ENCODE measurements around the gene SPAG9.
"Not testable (repeated sequence)": the region's sequence is repeated elsewhere in the genome, so short reads cannot be mapped to it uniquely, and the experiment has no call there.

SPAG9 gene

DNA sequence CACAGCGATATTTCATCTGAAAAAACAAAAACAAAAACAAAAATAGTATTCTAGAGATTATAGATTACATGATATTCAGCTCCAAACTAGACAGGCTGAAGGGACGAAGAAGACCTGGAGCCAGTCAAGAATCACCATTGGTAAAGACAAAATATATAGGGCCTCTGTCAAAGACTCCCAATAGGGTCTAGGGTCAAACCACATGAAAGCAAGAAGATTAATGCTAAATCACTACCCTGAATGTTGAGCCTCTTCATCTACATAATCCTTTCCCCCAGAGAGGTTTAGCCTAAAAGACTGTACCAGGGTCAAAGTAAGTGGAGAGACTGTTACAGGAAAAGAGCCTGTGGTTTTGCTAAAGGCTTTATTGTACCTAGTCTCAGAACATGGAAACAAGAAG is 21.9 kb upstream of the SPAG9 start:
- no peak for DNase-seq (ENCODE audit: low spot score)

DNA sequence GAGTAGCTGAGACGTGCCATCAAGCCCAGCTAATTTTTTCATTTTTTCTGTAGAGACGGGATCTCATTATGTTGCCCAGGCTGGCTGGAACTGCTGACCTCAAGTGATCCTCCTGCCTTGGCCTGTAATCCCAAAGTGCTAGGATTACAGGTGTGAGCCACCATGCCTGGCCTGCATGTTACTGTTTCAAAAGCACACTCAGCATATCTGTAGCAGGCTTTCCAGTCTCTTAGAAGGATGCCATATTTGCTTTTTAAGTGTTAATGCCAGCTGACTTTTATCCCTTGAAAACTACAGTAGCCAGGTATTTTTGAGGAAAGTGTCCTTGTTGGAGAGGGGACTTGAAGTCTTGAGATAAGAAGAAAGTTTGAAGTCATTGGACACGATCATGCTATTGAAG is 15.3 kb upstream of the SPAG9 start:
- DNase-seq (ENCODE audit: low spot score): no peak

DNA sequence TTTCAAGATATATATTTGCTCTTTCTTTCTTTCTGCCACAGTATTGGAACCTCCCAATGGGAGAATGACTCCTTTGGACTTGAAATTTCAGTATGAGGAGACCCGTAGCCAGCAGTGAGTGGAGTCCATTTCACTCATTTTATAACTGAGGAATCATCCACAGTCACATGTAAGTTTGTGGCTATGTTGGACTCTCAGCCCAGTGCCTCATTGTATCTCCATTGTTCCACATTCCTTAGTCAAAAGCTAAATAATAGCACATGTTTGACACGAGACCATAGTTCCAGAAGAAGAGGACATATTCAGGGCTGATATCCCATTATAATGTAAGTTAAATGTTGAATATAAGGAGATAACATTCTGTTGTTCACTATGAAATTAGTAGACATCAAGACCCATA is 12.7 kb upstream of the SPAG9 start:
- no peak for DNase-seq (ENCODE audit: low spot score)

DNA sequence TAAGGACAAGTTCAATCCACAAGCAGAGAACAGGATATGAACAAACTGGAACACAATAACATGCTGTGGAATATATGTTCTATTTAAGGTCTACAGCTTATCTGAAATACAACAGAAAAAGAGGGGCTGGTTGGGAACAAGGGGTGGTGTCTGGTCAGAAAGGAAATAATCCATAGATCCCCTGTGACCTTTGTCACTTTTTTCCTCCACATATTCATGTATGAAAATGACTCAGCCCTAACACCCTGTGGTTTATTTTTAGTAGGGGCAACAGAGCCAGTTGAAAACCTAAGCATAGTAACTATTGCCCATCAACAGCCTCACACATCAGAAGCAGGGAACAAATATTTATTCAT is 12.3 kb upstream of the SPAG9 start:
- DNase-seq (ENCODE audit: low spot score): no peak

DNA sequence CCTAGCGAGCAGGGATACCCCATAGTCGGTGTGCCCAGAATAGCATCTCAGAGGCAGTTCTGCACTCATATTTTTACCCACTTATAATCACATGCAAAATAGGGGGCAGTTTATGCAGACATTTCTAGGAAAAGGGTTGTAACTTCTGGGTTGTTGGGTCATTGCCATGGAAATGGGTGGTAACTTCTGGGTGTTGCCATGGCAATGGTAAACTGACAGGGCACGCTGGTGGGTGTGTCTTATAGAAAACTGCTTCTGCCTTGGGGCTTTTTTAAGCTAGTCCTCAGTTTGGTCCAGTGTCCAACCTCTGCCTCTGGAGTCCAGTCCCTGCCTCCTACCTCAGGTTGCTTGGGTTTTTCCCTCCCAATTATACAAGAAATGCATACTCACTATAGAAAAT is 7.4 kb upstream of the SPAG9 start:
- no peak for DNase-seq (ENCODE audit: low spot score)

DNA sequence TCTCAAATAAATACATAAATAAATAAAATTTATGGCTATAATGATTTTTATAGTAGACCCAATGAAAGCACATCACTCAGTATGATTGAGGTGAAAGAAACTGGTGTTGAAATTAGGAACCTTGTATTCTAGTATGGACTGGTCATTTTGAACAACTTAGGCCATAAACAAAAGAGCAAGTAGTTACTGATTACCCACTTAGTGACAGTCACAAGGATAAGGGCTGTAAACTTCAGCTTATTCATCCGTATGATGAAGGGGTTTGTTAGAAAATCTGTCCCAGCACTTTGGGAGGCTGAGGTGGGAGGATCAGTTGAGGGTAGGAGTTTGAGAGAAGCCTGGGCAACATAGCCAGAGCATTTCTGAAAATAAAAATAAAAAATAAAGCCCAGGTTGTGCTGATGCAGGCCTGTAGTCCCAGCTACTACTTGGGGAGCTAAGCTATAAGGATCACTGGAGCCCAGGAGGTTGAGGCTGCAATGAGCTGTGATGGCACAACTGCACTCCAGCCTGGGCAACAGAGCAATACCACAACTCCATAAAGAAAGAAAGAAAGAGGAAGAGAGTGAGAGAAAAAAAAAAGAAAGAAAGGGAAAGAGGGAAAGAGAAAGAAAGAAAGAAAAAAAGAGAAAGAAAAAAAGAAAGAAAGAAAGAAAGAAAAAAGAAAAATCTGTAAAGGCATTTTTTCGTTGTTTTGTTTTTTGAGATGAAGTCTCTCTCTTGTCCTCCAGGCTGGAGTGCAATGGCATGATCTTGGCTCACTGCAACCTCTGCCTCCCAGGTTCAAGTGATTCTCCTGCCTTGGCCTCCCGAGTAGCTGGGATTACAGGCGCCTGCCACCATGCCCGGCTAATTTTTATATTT is 4.2 kb upstream of the SPAG9 start:
- DNase-seq (ENCODE audit: low spot score): no peak

DNA sequence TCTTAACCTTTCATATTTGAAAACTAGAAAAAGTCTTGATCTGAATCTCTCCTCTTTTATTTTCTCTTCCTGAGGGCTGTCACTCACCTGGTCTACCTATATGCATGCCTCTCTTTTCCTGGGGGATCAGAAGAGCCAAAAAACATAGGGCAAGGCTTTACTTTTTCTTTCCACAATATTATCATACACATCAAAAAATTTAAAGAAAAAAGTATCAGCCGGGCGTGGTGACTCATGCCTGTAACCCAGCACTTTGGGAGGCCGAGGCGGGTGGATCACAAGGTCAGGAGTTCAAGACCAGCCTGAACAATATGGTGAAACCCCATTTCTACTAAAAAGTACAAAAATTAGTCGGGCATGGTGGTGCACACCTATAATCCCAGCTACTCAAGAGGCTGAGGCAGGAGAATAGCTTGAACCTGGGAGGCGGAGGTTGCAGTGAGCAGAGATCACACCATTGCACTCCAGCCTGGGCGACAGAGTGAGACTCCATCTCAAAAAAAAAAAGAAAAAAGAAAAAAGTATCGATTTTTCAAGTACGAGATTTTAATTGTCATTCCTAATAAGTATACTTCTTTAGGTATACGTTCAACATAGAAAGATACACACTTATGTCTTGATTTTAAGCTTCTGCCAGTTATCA is 1.9 kb upstream of the SPAG9 start:
- DNase-seq (ENCODE audit: low spot score): not testable (repeated sequence)

DNA sequence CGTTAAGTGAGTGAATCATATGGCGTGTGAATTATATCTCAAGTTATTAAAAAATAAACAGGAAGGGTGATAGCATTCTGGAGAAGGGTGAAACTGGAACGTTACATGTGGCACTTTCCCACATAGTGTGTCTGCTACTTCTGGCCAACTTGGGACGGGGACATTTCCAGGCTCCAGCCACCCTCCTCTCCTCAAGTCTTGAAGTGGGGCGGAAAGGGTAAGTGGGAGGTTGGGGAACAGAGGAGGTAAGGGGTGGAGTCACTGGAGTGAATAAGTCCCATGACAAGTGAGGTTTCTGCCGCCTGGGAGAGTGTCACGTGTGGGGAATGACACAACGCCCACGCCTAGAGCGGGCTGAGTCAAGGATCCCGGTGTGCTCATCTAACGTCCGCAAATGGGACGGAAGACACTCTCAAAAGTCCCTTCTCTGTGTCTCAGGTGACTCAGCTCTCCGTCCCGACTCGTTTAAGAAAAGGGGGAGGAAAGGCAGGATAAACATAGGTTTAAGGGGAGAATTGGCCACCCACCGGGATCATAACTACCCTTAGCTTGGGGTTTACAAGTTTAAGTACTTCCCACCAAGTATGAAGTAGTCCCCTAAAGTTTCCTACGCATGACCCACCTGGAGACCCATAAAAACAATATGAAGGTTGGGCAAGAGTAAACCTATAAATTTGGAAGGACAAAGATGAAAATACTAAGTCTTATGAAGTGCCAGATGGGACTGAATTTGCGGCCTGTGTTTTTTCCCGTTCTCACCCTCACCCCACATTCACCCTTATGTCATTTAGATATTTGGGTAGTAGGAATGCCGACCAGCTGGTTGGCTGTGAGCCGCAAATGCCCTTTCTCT is 1.2 kb upstream of the SPAG9 start:
- peak; percentile 87 for DNase-seq (ENCODE audit: low spot score)

DNA sequence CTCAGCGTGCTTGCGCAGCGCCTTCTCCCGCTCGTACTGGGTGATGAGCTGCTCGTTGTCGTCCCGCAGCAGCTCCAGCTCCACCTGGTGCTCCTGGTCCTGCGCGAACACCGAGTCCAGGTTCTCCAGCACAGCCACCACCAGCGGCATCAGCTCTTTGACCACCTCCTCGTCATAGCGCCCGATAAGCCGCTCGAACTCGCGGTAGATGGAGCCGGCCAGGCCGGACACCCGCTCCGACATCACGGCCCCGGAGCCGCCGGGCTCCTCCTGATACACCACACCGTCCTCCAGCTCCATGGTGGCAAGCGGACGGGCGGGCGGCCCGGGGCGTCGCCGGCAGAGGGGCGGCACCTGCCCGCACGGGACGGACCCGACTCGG is 320 bp downstream of the SPAG9 start:
- DNase-seq (ENCODE audit: low spot score): peak; percentile 43

DNA sequence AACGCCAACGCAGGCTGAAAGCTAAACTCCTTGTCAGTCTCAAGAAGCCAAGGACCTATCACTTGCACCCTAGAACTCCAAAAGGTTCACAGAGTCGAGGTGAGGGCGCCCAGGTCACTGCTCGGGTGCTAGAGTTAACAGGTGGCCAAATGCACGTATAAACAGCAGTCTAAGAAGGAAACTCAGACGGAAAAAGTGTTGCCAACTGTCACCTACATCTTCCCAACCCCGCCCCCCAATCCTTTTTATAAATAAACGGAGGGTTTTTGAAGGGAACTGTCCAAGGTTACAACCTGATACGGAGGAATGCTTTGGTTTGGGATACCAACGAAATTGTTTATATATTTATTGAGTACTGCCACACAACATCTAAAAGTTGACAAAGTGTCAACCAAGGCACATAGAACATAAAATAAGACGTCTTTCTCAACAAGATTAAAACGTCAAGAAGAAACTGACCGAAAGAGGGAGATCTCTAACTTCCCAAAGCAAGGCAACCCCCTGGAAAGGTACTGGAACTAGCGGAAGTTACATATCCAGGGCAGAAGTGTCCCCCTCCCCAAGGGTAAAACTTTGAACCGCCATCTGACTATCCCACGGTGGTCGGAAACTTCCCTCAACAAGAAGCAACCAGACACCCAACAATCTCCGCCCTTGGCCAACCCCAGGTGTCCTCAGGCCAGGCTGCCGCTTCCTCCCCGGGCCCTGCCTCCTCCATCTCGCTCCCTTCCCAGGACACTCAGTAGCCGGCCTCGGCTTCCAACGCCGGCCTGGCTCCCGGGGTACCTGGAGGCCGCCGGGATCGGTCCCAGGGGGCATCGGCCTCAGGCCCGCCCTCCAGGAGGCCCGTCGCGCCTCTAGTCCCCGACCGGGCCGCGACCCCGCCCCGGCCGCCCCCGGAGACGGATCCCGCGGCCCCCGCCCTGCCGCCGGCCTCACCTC is 982 bp downstream of the SPAG9 start:
- DNase-seq (ENCODE audit: low spot score): peak; percentile 35

DNA sequence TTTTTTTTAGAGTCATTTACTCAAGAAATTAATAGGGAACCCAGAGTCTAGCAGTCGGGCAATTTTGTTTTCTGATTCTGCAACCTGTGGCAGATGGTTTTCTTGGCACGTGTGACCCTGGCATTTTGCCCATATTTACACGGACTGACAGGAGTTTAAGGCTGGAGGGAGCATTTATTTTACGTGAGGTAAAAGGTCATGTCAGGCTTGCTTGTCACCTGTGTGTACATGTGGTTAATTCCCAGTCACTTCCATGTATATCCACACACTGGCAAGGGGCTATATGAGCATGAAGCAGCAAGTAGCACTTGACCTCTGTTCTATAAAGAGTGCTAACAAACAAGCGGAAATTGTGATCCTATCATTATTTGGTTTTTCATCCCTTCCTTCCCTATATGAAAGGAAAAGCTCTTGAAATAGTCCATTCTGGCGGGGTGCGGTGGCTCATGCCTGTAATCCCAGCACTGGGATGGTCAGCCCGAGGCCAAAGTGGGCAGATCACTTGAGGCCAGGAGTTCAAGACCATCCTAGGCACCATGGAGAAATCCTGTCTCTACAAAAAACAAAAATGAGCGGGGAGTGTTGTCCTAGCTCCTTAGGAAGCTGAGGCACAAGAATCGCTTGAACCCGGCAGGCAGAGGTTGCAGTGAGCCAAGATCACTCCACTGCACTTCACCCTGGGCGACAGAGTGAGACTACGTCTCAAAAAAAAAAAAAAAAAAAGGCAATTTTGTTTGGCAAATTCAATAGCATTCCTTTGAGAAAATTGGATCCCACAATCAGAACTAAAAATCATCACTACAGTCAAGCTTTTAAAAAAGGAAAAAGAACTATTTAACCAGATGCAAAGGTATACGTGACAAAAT is 2.1 kb downstream of the SPAG9 start:
- DNase-seq (ENCODE audit: low spot score): no peak

DNA sequence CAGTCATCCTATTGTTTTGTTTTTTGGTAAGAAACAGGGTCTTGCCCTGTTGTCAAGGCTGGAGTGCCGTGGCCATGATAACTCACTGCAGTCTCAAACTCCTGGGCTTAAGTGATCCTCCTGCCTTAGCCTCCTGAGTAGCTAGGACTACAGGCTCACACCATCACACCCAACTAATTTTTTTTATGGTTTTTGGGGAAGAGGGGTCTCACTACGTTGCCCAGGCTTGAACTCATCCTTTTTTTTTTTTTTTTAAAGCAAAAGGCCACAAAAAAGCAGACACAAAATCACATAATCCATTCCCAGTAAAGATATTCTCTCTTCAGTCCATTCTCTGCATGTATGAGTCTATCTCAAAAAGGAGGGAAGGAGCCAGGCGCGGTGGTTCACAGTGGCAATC is 5.5 kb downstream of the SPAG9 start:
- no peak for DNase-seq (ENCODE audit: low spot score)

DNA sequence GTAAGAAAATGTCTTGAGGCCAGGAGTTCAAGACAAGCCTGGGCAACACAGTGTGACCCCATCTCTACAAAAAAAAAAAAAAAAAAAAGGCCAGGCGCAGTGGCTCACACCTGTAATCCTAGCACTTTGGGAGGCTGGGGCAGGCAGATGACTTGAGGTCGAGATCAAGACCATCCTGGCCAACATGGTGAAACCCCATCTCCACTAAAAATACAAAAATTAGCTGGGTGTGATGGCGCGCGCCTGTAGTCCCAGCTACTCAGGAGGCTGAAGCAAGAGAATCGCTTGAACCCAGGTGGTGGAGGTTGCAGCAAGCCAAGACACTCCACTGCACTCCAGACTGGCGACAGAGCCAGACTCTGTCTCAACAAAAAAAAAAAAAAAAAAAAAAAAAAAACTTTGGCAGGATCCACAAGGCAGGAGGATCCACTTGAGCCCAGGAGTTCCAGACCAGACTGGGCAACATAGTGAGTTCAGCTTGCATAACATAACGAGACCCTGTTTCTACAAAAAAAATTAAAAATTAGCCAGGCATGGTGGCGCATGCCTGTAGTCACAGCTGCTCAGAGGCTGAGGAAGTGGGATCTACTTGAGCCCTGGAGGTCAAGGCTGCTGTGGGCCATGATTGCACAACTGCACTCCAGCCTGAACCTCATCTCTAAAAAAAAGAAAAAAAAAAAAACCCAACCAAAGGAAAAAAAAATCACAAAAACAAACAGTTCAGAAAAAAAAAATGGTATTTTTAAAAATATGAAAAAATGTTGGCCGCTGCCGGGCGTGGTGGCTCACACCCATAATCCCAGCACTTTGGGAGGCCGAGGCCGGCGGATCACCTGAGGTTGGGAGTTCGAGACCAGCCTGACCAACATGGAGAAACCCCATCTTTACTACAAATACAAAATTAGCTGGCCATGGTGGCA is 8.1 kb downstream of the SPAG9 start:
- DNase-seq (ENCODE audit: low spot score): not testable (repeated sequence)

DNA sequence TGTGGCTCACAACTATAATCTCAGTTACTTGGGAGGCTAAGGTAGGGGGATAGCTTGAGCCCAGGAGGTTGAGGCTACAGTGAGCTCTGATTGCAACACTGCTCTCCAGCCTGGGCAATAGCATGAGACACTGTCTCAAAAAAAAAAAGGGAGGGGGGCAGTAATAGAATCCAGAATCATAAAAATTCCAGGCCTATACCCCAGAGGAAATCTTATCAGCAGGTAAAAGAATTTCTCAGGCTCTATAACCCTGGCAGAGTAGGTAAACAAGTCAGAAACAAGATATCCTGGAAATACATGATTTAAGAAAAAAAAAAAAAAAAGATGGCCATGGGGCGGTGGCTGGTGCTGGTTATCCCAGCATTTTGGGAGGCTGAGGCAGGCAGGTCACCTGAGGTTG is 12.9 kb downstream of the SPAG9 start:
- DNase-seq (ENCODE audit: low spot score): no peak

DNA sequence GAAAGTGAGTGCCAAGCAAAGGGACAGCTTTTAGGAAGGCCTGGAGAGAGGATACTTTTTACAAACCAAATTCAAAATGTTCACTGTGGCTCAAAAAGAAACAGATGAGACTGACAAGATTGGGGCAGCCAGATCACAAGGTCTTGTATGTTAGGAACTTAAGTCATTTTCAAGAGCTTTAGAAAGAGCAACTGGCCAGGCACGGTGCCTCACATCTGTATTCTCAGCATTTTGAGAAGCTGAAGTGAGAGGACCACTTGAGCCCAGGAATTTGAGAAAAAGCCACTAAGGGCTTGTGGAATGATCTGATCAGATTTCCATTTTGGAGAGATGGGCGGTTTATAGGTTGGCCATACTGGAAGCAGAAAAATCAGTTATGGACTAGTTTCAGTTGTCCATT is 17.2 kb downstream of the SPAG9 start:
- no peak for DNase-seq (ENCODE audit: low spot score)

DNA sequence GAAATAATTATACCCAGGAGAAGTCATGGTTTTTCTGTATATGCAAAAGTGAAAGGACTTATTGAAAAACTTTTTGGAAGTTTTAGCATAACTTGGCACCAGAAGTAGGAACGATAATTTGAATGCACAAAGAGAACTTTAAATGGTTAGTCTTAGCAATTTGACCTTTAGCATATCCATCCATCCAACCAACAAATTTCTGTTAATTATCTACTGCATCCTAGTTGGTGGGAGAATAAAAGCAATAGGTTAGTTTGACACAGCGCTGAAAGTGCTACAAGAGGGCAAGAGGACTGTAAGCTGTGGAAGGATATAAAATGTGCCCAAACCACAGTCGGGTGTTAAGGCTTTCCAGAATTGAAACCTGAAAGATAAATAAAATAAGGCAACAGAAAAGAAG is 17.6 kb downstream of the SPAG9 start:
- no peak for DNase-seq (ENCODE audit: low spot score)

DNA sequence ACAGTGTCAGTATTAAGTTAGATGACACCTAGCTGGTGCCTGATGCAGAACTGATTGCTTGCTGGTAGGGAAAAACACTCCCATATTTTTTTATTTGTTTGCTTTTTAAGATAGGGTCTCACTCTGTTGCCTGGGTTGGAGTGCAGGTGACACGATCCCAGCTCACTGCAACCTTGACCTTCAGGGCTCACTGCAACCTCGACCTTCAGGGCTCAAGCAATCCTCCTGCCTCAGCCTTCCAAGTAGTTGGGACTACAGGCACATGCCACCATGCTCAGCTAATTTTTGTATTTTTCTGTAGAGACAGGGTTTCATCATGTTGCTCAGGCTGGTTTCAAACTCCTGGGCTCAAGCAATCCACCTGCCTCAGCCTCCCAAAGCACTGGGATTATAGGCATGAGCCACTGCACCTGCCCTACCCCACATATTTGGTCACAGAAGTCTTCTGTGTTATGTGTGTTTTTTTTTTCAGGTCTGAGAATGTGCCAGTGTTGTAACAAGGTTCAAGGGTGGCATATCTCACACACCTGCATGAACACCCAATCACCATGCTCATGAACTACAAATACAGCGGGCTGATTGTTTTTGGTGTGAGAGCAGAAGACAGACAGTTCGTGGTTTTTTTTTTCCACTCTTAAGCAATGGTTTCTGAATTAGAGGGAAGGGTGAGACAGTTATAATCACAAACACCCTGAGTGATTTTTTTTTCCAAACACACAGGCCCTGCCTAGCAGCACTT is 22.8 kb downstream of the SPAG9 start:
- no peak for DNase-seq (ENCODE audit: low spot score)

DNA sequence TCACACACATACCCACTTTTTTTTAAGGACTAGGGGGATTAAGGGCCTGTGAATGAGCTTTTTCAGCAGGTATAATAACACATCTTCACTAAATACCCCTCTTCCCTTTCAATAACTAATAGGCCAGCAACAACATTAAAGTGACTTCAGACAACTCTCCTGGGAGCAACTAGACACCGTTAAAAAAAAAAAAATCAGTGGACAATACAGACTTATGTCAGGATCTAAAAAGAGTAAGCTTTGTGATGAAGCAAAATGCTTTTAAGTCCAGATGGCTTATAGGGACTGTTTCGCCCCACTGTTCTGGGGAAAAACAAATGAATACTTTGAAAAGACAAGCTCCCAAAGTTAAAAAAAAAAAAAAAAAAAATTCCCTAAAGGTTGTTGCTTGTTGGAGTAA is 29.0 kb downstream of the SPAG9 start:
- DNase-seq (ENCODE audit: low spot score): no peak

DNA sequence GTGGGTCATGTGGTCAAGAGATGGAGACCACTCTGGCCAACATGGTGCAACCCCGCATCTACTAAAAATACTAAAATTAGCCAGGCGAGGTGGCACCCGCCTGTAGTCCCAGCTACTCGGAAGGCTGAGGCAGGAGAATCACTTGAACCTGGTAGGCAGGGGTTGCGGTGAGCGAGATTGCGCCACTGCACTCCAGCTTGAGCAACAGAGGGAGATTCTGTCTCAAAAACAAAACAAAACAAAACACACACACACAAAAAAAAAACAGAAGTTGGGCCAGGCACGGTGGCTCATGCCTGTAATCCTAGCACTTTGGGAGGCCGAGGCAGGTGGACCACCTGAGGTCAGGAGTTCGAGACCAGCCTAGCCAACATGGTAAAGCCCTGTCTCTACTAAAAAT is 31.8 kb downstream of the SPAG9 start:
- DNase-seq (ENCODE audit: low spot score): not testable (repeated sequence)
